HCT116 (cell line): ENCODE results near the gene DHCR24.

Source experiments
- EGR1 ChIP-seq: IDR thresholded peaks from 2 replicates; pipeline ENCODE4 v1.6.1; 2012; ENCODE audit warnings: low read depth
- EZH2 ChIP-seq: fragments of 200-600 bp; sonication (generic); IDR thresholded peaks from 2 replicates; pipeline ENCODE4 v1.6.1; 2017; ENCODE audit warnings: antibody characterized with exemption, mixed run types
- EZH2phosphoT487 ChIP-seq: fragments of 200-600 bp; IDR thresholded peaks from 2 replicates; pipeline ENCODE4 v1.6.1; 2018; ENCODE audit warnings: antibody characterized with exemption, borderline replicate concordance
- POLR2A ChIP-seq: IDR thresholded peaks from 2 replicates; pipeline ENCODE4 v1.7.0; 2011; ENCODE audit warnings: borderline replicate concordance; ENCODE audit not compliant: insufficient read depth, insufficient read length; ENCODE audit errors: extremely low read depth
- POLR2AphosphoS5 ChIP-seq: IDR thresholded peaks from 2 replicates; pipeline ENCODE4 v1.6.1; 2011; ENCODE audit warnings: mild to moderate bottlenecking, low read depth, low read length, moderate library complexity
- SIN3A ChIP-seq: IDR thresholded peaks from 2 replicates; pipeline ENCODE4 v1.6.1; 2012; ENCODE audit warnings: low read depth
- SP1 ChIP-seq: IDR thresholded peaks from 2 replicates; pipeline ENCODE4 v1.6.1; 2012; ENCODE audit warnings: low read depth
- ZFX ChIP-seq: fragments of 450-650 bp; IDR thresholded peaks from 2 replicates; pipeline ENCODE4 v1.6.1; 2017
- TF ChIP-seq, protein P1 (sequence below): IDR thresholded peaks from 2 replicates; pipeline ENCODE4 v1.6.1; 2012; ENCODE audit warnings: low read depth
- TF ChIP-seq, protein P2 (sequence below), 3 experiments: fragments of 200-600 bp in 1 of 3; sonication (generic) in 1 of 3; IDR thresholded peaks in 2 of 3; conservative IDR thresholded peaks in 1 of 3; 2 replicates each; pipeline ENCODE4 v1.5.1; 2012 to 2017; ENCODE audit warnings: low read depth in 2 of 3, low read length in 2 of 3, antibody characterized with exemption in 1 of 3, borderline replicate concordance in 1 of 3, control low read depth in 1 of 3, mild to moderate bottlenecking in 1 of 3, mixed read lengths in 1 of 3, mixed run types in 1 of 3, moderate library complexity in 1 of 3; ENCODE audit not compliant: insufficient read depth in 1 of 3
- TF ChIP-seq, protein P3 (sequence below): IDR thresholded peaks from 2 replicates; pipeline ENCODE4 v1.6.1; 2012

DNA sequence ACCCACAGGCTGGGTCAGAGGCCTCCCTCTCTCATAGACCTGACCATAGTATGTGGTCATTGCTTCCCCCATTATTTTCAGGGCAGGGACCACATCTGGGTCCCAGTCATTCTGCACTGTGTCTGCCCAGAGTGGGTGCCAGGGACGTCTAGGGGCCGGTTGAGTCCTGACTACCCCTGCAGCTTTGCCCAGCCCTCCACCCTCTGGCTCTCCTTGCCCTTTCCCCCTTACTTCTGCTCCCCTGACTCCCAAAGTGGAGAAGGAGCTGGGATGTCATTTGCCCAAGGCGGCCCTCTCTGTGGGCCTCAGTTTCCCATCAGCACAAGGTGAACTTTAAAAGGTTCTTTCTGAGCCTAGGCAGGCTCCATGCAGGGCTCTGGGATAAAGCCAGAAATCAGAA lies 81.5 kb downstream of the DHCR24 start:
- TF ChIP-seq, protein P1, sequence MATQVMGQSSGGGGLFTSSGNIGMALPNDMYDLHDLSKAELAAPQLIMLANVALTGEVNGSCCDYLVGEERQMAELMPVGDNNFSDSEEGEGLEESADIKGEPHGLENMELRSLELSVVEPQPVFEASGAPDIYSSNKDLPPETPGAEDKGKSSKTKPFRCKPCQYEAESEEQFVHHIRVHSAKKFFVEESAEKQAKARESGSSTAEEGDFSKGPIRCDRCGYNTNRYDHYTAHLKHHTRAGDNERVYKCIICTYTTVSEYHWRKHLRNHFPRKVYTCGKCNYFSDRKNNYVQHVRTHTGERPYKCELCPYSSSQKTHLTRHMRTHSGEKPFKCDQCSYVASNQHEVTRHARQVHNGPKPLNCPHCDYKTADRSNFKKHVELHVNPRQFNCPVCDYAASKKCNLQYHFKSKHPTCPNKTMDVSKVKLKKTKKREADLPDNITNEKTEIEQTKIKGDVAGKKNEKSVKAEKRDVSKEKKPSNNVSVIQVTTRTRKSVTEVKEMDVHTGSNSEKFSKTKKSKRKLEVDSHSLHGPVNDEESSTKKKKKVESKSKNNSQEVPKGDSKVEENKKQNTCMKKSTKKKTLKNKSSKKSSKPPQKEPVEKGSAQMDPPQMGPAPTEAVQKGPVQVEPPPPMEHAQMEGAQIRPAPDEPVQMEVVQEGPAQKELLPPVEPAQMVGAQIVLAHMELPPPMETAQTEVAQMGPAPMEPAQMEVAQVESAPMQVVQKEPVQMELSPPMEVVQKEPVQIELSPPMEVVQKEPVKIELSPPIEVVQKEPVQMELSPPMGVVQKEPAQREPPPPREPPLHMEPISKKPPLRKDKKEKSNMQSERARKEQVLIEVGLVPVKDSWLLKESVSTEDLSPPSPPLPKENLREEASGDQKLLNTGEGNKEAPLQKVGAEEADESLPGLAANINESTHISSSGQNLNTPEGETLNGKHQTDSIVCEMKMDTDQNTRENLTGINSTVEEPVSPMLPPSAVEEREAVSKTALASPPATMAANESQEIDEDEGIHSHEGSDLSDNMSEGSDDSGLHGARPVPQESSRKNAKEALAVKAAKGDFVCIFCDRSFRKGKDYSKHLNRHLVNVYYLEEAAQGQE, result no peak
- TF ChIP-seq, protein P2, sequence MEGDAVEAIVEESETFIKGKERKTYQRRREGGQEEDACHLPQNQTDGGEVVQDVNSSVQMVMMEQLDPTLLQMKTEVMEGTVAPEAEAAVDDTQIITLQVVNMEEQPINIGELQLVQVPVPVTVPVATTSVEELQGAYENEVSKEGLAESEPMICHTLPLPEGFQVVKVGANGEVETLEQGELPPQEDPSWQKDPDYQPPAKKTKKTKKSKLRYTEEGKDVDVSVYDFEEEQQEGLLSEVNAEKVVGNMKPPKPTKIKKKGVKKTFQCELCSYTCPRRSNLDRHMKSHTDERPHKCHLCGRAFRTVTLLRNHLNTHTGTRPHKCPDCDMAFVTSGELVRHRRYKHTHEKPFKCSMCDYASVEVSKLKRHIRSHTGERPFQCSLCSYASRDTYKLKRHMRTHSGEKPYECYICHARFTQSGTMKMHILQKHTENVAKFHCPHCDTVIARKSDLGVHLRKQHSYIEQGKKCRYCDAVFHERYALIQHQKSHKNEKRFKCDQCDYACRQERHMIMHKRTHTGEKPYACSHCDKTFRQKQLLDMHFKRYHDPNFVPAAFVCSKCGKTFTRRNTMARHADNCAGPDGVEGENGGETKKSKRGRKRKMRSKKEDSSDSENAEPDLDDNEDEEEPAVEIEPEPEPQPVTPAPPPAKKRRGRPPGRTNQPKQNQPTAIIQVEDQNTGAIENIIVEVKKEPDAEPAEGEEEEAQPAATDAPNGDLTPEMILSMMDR (IDR thresholded peaks at IDR 0.05 in 2 of 3, conservative IDR thresholded peaks at IDR 0.05 in 1 of 3; ENCODE audit: borderline replicate concordance in 1 of 3, insufficient read depth in 1 of 3, low read depth in 2 of 3, low read length in 2 of 3), result no peak
- TF ChIP-seq SIN3A (no peak), EZH2 (no peak), POLR2A (no peak), EGR1 (no peak), ZFX (no peak), EZH2phosphoT487 (no peak), POLR2AphosphoS5 (no peak), SP1 (no peak)
- TF ChIP-seq, protein P3, sequence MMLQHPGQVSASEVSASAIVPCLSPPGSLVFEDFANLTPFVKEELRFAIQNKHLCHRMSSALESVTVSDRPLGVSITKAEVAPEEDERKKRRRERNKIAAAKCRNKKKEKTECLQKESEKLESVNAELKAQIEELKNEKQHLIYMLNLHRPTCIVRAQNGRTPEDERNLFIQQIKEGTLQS, result no peak
